ENCODE measurements around the gene MICB.
A peak's percentile ranks its signal among the peaks of the same experiment; 100 is the strongest.
"Not testable (repeated sequence)": the region's sequence is repeated elsewhere in the genome, so short reads cannot be mapped to it uniquely, and the experiment has no call there.

Gene MICB

GRCh38 chr6:31499648-31500047, 1.7 kb downstream of the MICB start:
- H3K4me1 ChIP-seq (ENCODE audit: control insufficient read depth, insufficient read depth, low read length); H3K4me3 ChIP-seq (ENCODE audit: low read depth, low read length); H3K9me3 ChIP-seq (ENCODE audit: control insufficient read depth, insufficient read depth, low read depth, low read length); H3K36me3 ChIP-seq (ENCODE audit: control insufficient read depth in 2 of 2, insufficient read depth in 1 of 2, low read length in 2 of 2); H3K27ac ChIP-seq (ENCODE audit: extremely low read depth, low read depth, low read length); CTCF ChIA-PET: not testable (repeated sequence)
- TF ChIP-seq KLF1 (tag by site-specific recombination; IDR thresholded peaks at IDR 0.05) (peak; percentile 87), SP3 (tag by site-specific recombination; IDR thresholded peaks at IDR 0.05) (peak; percentile 21; the same call in 1 of the 2 replicates), SP2 (tag by site-specific recombination; IDR thresholded peaks at IDR 0.05) (peak; percentile 17; the same call in 1 of the 2 replicates), ZNF398 (tag by site-specific recombination; IDR thresholded peaks at IDR 0.05) (0 out of 2 replicates have a peak, but pooled peaks have one; percentile 7)
- POLR2A ChIA-PET = interaction anchor here (0.7 kb wide), 1 partner anchor 42 kb away, joined by 3 read pairs; the partner anchor contains the start of gene DDX39B

GRCh38 chr6:31502586-31502985, 4.6 kb downstream of the MICB start:
- Histone ChIP-seq H3K4me1 (ENCODE audit: control insufficient read depth, insufficient read depth, low read length) (no peaks in the 10 kb centered on the region), H3K36me3 (ENCODE audit: control insufficient read depth in 2 of 2, insufficient read depth in 1 of 2, low read length in 2 of 2) (peaks cover 0 to 20% of the 10 kb centered on the region in 2 experiments; a peak in 1 of 3 replicates), H3K27ac (ENCODE audit: extremely low read depth, low read depth, low read length) (no peak overlapping the region), H3K9me3 (ENCODE audit: control insufficient read depth, insufficient read depth, low read depth, low read length) (no peaks in the 10 kb centered on the region), H3K4me3 (ENCODE audit: low read depth, low read length) (no peak overlapping the region)
- ChIA-PET CTCF (interaction anchor here (0.6 to 2.5 kb wide), 3 partner anchors 9 to 136 kb away, joined by 3 to 10 read pairs (median 8); no protein-coding TSS in a partner anchor), POLR2A (interaction anchor here (0.8 to 1.4 kb wide), 3 partner anchors 27 to 119 kb away, joined by 3 to 5 read pairs (median 4); partner anchors contain the start of gene DDX39B)
- TF ChIP-seq ZNF19 (tag by site-specific recombination; IDR thresholded peaks at IDR 0.05; ENCODE audit: low read depth) = no peak
- TF ChIP-seq SCRT2 (tag by site-specific recombination; IDR thresholded peaks at IDR 0.05) = no peak
- no peak for TF ChIP-seq ZBTB20 (tag by site-specific recombination; IDR thresholded peaks at IDR 0.05)
- TF ChIP-seq PRDM1 (tag by site-specific recombination; IDR thresholded peaks at IDR 0.05) = peak; percentile 40; the same call in 1 of the 2 replicates
- no peak for TF ChIP-seq ZNF747 (tag by site-specific recombination; IDR thresholded peaks at IDR 0.05)
- TF ChIP-seq FEZF1 (tag by site-specific recombination; IDR thresholded peaks at IDR 0.05) = no peak

GRCh38 chr6:31509036-31509435, 11.1 kb downstream of the MICB start:
- H3K4me3 ChIP-seq (ENCODE audit: low read depth, low read length); H3K27ac ChIP-seq (ENCODE audit: extremely low read depth, low read depth, low read length); H3K9me3 ChIP-seq (ENCODE audit: control insufficient read depth, insufficient read depth, low read depth, low read length); POLR2A ChIA-PET; H3K4me1 ChIP-seq (ENCODE audit: control insufficient read depth, insufficient read depth, low read length): not testable (repeated sequence)
- CTCF ChIA-PET = interaction anchor here (0.6 kb wide), 1 partner anchor 9 kb away, joined by 3 read pairs; no protein-coding TSS in a partner anchor
- H3K36me3 ChIP-seq (ENCODE audit: control insufficient read depth in 2 of 2, insufficient read depth in 1 of 2, low read length in 2 of 2) = peaks cover 0 to 37% of the 10 kb centered on the region in 2 experiments; a peak in 2 of 3 replicates

- H3K9me3 ChIP-seq (ENCODE audit: control insufficient read depth, insufficient read depth, low read depth, low read length) = no peaks in the 10 kb centered on the region
- H3K27ac ChIP-seq (ENCODE audit: extremely low read depth, low read depth, low read length) = no peak overlapping the region
- H3K4me3 ChIP-seq (ENCODE audit: low read depth, low read length) = no peak overlapping the region
- ChIA-PET CTCF (no interaction called here), POLR2A (interaction anchor here (1.3 kb wide), 1 partner anchor 16 kb away, joined by 3 read pairs; no protein-coding TSS in a partner anchor)
- peak; percentile 100 for TF ChIP-seq ZNF544 (tag by site-specific recombination; IDR thresholded peaks at IDR 0.05)
- no peak for TF ChIP-seq ZFP69B (tag by site-specific recombination; IDR thresholded peaks at IDR 0.05)
- no peak for TF ChIP-seq ZNF324 (tag by site-specific recombination; IDR thresholded peaks at IDR 0.05)
- no peak for TF ChIP-seq ZNF791 (tag by site-specific recombination; IDR thresholded peaks at IDR 0.05)
- no peak for TF ChIP-seq PRDM10 (tag by site-specific recombination; IDR thresholded peaks at IDR 0.05)
- no peak for TF ChIP-seq ZFP37 (tag by site-specific recombination; IDR thresholded peaks at IDR 0.05)
- no peaks in the 10 kb centered on the region for H3K4me1 ChIP-seq (ENCODE audit: control insufficient read depth, insufficient read depth, low read length)
- peaks cover 0 to 37% of the 10 kb centered on the region in 2 experiments; a peak in 2 of 3 replicates for H3K36me3 ChIP-seq (ENCODE audit: control insufficient read depth in 2 of 2, insufficient read depth in 1 of 2, low read length in 2 of 2)
Observed at GRCh38 chr6:31510007-31510406, 12.1 kb downstream of the MICB start.
